Hepatocyte (in vitro differentiated cells): ENCODE results near the gene TOR1AIP1. TPM values are rescaled to one million over a fixed set of nuclear protein-coding genes. Genes with fewer than 3 reads are reported as not detected.

Experiments used
- DNase-seq: peaks from one replicate; pipeline ENCODE4 v3.0.0-alpha.2; 2016; ENCODE audit warnings: low spot score
- H2AFZ ChIP-seq: fragments of 200-600 bp; sonication (generic); 2 replicates; pipeline ENCODE4 v1.6.0; 2016; ENCODE audit warnings: antibody characterized with exemption, mild to moderate bottlenecking
- H3K27ac ChIP-seq: fragments of 200-600 bp; sonication (generic); 2 replicates; pipeline ENCODE4 v1.5.1; 2016; ENCODE audit warnings: mild to moderate bottlenecking
- H3K27me3 ChIP-seq: fragments of 200-600 bp; sonication (generic); 2 replicates; pipeline ENCODE4 v1.6.1; 2016
- H3K36me3 ChIP-seq: fragments of 200-600 bp; sonication (generic); replicated peaks from 2 replicates; pipeline ENCODE4 v1.5.1; 2016; ENCODE audit warnings: low read depth; ENCODE audit not compliant: insufficient read depth
- H3K4me1 ChIP-seq: fragments of 200-600 bp; sonication (generic); 2 replicates; pipeline ENCODE4 v1.5.1; 2016; ENCODE audit warnings: mild to moderate bottlenecking, moderate library complexity; ENCODE audit not compliant: insufficient read depth
- H3K4me2 ChIP-seq: fragments of 200-600 bp; sonication (generic); 2 replicates; pipeline ENCODE4 v1.6.0; 2016
- H3K4me3 ChIP-seq: fragments of 200-600 bp; sonication (generic); 2 replicates; pipeline ENCODE4 v1.5.1; 2016; ENCODE audit warnings: mild to moderate bottlenecking
- H3K79me2 ChIP-seq: fragments of 200-600 bp; sonication (generic); 2 replicates; pipeline ENCODE4 v1.6.0; 2017; ENCODE audit warnings: mild to moderate bottlenecking
- H3K9me2 ChIP-seq: fragments of 200-600 bp; sonication (generic); replicated peaks from 2 replicates; pipeline ENCODE4 v1.6.0; 2017; ENCODE audit warnings: mild to moderate bottlenecking; ENCODE audit not compliant: insufficient read depth
- H3K9me3 ChIP-seq: fragments of 200-600 bp; sonication (generic); 2 replicates; pipeline ENCODE4 v1.5.1; 2016; ENCODE audit warnings: low read depth, mild to moderate bottlenecking
- H4K20me1 ChIP-seq: fragments of 200-600 bp; sonication (generic); 2 replicates; pipeline ENCODE4 v1.6.0; 2016; ENCODE audit warnings: mild to moderate bottlenecking; ENCODE audit not compliant: insufficient read depth, poor library complexity, severe bottlenecking
- EZH2 ChIP-seq: fragments of 200-600 bp; sonication (generic); IDR thresholded peaks from 2 replicates; pipeline ENCODE4 v1.6.1; 2016; ENCODE audit warnings: antibody characterized with exemption, mild to moderate bottlenecking, borderline replicate concordance
- EZH2phosphoT487 ChIP-seq: fragments of 200-600 bp; sonication (generic); IDR thresholded peaks from one replicate; pipeline ENCODE4 v1.6.1; 2018; ENCODE audit warnings: antibody characterized with exemption, mild to moderate bottlenecking, low read depth, moderate library complexity; ENCODE audit not compliant: unreplicated experiment, severe bottlenecking
- WGBS: methylation state at CpG from one replicate; pipeline ENCODE4 v1.1.6; 2016; ENCODE audit warnings: low lambda C conversion rate; ENCODE audit errors: missing lambda C conversion rate; 5-methylcytosine and 5-hydroxymethylcytosine counted together
- polyA plus RNA-seq: library from polyadenylated mRNA; unstranded; fragments of >200 nt; fragmentation: Nextera tagmentation; extraction: Ambion mirVana; gene quantifications from 2 replicates; pipeline ENCODE4 v1.2.1, GENCODE V29; 2016
- total RNA-seq: library from RNA; depleted of rRNA; stranded (reverse); fragments of >200 nt; gene quantifications from 2 replicates; pipeline ENCODE4 v1.2.3, GENCODE V29; 2014
- TF ChIP-seq, protein P1 (sequence below): fragments of 200-600 bp; sonication (generic); IDR thresholded peaks from 2 replicates; pipeline ENCODE4 v1.5.1; 2016; ENCODE audit warnings: antibody characterized with exemption, mild to moderate bottlenecking; ENCODE audit not compliant: poor library complexity

The TOR1AIP1 gene
- total and polyA plus RNA-seq, 2 experiments from 2014 or later: 18.8 to 36.1 TPM

GRCh38 chr1:179953974-179954492 lies 71.9 kb downstream of the TOR1AIP1 start:
- Histone ChIP-seq H2AFZ (peak overlapping the region; percentile 65), H3K4me2 (peak overlapping the region; percentile 75), H3K36me3 (no peaks in the 10 kb centered on the region), H3K9me3 (no peaks in the 10 kb centered on the region), H3K27me3 (no peaks in the 10 kb centered on the region), H3K4me3 (peak overlapping the region; percentile 44), H3K79me2 (peaks cover 42% of the 10 kb centered on the region), H3K27ac (peak overlapping the region; percentile 87), H4K20me1 (peaks cover 22% of the 10 kb centered on the region), H3K4me1 (peaks cover 15% of the 10 kb centered on the region), H3K9me2 (no peaks in the 10 kb centered on the region)
- whole genome bisulfite sequencing: 2% methylated on average over 19 of the region's 19 CpGs
- TF ChIP-seq, protein P1, sequence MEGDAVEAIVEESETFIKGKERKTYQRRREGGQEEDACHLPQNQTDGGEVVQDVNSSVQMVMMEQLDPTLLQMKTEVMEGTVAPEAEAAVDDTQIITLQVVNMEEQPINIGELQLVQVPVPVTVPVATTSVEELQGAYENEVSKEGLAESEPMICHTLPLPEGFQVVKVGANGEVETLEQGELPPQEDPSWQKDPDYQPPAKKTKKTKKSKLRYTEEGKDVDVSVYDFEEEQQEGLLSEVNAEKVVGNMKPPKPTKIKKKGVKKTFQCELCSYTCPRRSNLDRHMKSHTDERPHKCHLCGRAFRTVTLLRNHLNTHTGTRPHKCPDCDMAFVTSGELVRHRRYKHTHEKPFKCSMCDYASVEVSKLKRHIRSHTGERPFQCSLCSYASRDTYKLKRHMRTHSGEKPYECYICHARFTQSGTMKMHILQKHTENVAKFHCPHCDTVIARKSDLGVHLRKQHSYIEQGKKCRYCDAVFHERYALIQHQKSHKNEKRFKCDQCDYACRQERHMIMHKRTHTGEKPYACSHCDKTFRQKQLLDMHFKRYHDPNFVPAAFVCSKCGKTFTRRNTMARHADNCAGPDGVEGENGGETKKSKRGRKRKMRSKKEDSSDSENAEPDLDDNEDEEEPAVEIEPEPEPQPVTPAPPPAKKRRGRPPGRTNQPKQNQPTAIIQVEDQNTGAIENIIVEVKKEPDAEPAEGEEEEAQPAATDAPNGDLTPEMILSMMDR: no peak
- no peak for TF ChIP-seq EZH2
- no peak for TF ChIP-seq EZH2phosphoT487
- peak; percentile 55 for DNase-seq

DNA sequence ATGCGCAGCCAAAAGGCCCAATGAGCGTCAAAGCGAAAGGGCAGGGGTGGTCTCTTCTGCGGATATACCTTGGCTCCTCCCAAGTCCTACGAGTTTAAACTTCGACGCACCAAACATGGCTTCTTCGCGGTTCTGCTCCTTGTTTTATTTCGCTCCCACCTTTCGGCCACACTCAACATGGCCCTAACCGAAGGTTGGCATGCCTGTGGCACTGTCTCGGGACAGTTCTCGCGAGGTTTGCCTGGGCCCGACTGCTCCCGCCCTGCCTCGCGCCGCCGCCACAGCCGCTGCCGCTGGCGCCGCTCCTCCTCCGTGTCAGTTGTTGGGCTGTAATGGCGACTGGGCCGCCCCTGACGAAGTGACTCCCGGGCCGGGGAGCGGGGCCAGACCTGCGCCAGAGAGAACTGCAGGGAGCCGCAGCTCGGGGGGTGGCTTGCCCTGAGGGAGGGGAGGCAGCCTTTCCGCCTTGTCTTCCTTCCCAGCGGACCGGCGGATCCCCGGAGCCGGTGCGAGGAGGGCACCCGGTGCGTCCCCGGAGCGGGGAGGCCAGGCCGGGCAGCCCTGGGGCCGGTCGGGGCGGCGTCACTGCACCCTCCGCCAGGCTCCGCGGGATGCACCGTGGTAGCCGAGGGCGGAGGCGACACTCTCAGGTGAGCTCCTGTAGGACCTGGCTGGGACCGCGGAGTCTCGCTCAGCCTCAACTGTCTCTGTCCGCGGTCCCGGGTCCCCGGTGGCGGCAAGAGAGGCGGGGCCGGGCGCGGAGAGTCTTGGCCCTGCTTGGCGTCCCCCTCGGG lies 72.6 kb downstream of the TOR1AIP1 start, which contains the start of gene CEP350:
CEP350 (plus strand) TSS at position 318 of the 794 bp plus-strand sequence. CDS start 31,372 bp downstream, outside the sequence.
- Histone ChIP-seq H3K4me1 (peaks cover 15% of the 10 kb centered on the region), H2AFZ (peak within 1 kb of the TSS; percentile 78), H3K79me2 (peaks cover 49% of the 10 kb centered on the region), H3K9me3 (no peaks in the 10 kb centered on the region), H3K4me2 (peak within 1 kb of the TSS; percentile 92), H3K9me2 (no peaks in the 10 kb centered on the region), H3K4me3 (peak within 1 kb of the TSS; percentile 71), H3K27me3 (no peaks in the 10 kb centered on the region), H3K36me3 (no peaks in the 10 kb centered on the region), H4K20me1 (peaks cover 22% of the 10 kb centered on the region), H3K27ac (peak within 1 kb of the TSS; percentile 94)
- TF ChIP-seq, protein P1: no peak
- no peak for TF ChIP-seq EZH2phosphoT487
- TF ChIP-seq EZH2: no peak
- peak; percentile 99 for DNase-seq
- 1% methylated on average over 56 of the region's 72 CpGs for WGBS

DNA sequence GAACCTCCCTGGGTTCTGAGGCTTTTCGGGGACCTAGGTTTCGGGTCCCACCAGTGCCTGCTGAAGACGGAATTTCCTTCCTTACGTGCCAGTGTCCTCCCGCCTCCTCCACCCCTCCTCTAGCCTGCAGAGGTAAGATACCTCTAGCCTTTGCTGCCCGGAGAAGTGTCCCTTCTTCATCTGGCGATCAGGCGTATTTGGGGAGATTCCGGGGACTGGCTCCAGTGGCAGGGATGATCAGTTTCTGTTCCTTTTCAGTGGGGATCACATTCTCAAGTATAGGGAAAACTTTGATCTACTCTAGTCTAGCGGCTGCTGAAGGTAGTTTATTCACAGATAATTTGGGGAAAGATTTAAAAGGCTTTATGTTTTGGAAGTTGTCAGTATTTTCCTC lies 73.2 kb downstream of the TOR1AIP1 start:
- TF ChIP-seq, protein P1: no peak
- TF ChIP-seq EZH2phosphoT487: no peak
- no peak for TF ChIP-seq EZH2
- H3K79me2 ChIP-seq: peaks cover 55% of the 10 kb centered on the region
- DNase-seq: no peak
- H3K4me2 ChIP-seq: peak overlapping the region; percentile 92
- H3K36me3 ChIP-seq: no peaks in the 10 kb centered on the region
- no peaks in the 10 kb centered on the region for H3K9me3 ChIP-seq
- H3K4me3 ChIP-seq: peak overlapping the region; percentile 71
- H3K9me2 ChIP-seq: no peaks in the 10 kb centered on the region
- peak overlapping the region; percentile 94 for H3K27ac ChIP-seq
- WGBS: 1% methylated on average over 10 of the region's 10 CpGs
- peak overlapping the region; percentile 78 for H2AFZ ChIP-seq
- peaks cover 22% of the 10 kb centered on the region for H4K20me1 ChIP-seq
- H3K4me1 ChIP-seq: peaks cover 15% of the 10 kb centered on the region
- H3K27me3 ChIP-seq: no peaks in the 10 kb centered on the region
